Mammary epithelial cell (primary cell): ENCODE measurements around the gene NHERF1.

ENCODE experiments used
- EZH2 ChIP-seq: IDR thresholded peaks from 2 replicates; pipeline ENCODE4 v1.6.1; 2012; ENCODE audit warnings: low read length, inconsistent platforms, borderline replicate concordance
- TF ChIP-seq, protein P1 (sequence below), 2 donors: IDR thresholded peaks in 1 of 2; conservative IDR thresholded peaks in 1 of 2; 2 replicates each; pipeline ENCODE4 v1.5.1; 2011 to 2012; ENCODE audit warnings: inconsistent platforms in 2 of 2, low read length in 2 of 2, mild to moderate bottlenecking in 2 of 2, control low read depth in 1 of 2, low read depth in 1 of 2; ENCODE audit not compliant: insufficient read depth in 1 of 2; ENCODE audit errors: extremely low read depth in 1 of 2

- TF ChIP-seq, protein P1, sequence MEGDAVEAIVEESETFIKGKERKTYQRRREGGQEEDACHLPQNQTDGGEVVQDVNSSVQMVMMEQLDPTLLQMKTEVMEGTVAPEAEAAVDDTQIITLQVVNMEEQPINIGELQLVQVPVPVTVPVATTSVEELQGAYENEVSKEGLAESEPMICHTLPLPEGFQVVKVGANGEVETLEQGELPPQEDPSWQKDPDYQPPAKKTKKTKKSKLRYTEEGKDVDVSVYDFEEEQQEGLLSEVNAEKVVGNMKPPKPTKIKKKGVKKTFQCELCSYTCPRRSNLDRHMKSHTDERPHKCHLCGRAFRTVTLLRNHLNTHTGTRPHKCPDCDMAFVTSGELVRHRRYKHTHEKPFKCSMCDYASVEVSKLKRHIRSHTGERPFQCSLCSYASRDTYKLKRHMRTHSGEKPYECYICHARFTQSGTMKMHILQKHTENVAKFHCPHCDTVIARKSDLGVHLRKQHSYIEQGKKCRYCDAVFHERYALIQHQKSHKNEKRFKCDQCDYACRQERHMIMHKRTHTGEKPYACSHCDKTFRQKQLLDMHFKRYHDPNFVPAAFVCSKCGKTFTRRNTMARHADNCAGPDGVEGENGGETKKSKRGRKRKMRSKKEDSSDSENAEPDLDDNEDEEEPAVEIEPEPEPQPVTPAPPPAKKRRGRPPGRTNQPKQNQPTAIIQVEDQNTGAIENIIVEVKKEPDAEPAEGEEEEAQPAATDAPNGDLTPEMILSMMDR (conservative IDR thresholded peaks at IDR 0.05 in 1 of 2, IDR thresholded peaks at IDR 0.05 in 1 of 2; ENCODE audit: extremely low read depth in 1 of 2, insufficient read depth in 1 of 2, low read depth in 1 of 2, low read length in 2 of 2): no peak
- TF ChIP-seq EZH2: no peak
Measured at GRCh38 chr17:74711058-74711824, 37.2 kb upstream of the NHERF1 start.
